Activated naive CD8-positive, alpha-beta T cell treated with anti-CD3 and anti-CD28 coated beads, Interleukin-2, amount 10 ng/mL, durations not matched to agents 7 days and 5 days (primary cell): ENCODE data around the gene LGR6. TPM values are rescaled to one million over a fixed set of nuclear protein-coding genes. Genes with fewer than 3 reads are reported as not detected.
A peak's percentile ranks its signal among the peaks of the same experiment; 100 is the strongest.
"Not testable (repeated sequence)": the region's sequence is repeated elsewhere in the genome, so short reads cannot be mapped to it uniquely, and the experiment has no call there.

Experiments used
- ATAC-seq: fragments of 150-1000 bp; cut with Tn5 transposase; one replicate; pipeline ENCODE4 v1.10.0; 2021; ENCODE audit warnings: low read depth, moderate library complexity
- POLR2A ChIA-PET: fragments of 350-600 bp; sonication (Branson Sonifier 250); formaldehyde crosslinking; loops from one replicate; lab custom pipeline; 2021; ENCODE audit warnings: antibody characterized with exemption; lab: Charles Lee
- DNase-seq: peaks from one replicate; pipeline ENCODE4 v3.0.0; 2021
- H3K27ac Mint-ChIP-seq: one replicate; pipeline ENCODE4 v1.8.0; 2022; ENCODE audit warnings: mild to moderate bottlenecking, mixed read lengths
- H3K27me3 Mint-ChIP-seq: one replicate; pipeline ENCODE4 v1.8.0; 2022; ENCODE audit warnings: mild to moderate bottlenecking, moderate library complexity, mixed read lengths
- H3K36me3 Mint-ChIP-seq: one replicate; pipeline ENCODE4 v1.8.0; 2021; ENCODE audit warnings: mild to moderate bottlenecking, mixed read lengths
- H3K4me1 Mint-ChIP-seq: one replicate; pipeline ENCODE4 v1.8.0; 2021; ENCODE audit warnings: mixed read lengths
- H3K4me3 Mint-ChIP-seq: one replicate; pipeline ENCODE4 v1.8.0; 2022; ENCODE audit warnings: mild to moderate bottlenecking, moderate library complexity, mixed read lengths
- H3K9me3 Mint-ChIP-seq: one replicate; pipeline ENCODE4 v1.8.0; 2021; ENCODE audit warnings: mixed read lengths
- total RNA-seq, 2 experiments: library from RNA; stranded (reverse); gene quantifications; one replicate each; pipeline ENCODE4 v1.2.3, GENCODE V29; 2021

LGR6 gene
- total RNA-seq, 2 experiments from 2014 or later: 2.7 to 5.2 TPM

DNA sequence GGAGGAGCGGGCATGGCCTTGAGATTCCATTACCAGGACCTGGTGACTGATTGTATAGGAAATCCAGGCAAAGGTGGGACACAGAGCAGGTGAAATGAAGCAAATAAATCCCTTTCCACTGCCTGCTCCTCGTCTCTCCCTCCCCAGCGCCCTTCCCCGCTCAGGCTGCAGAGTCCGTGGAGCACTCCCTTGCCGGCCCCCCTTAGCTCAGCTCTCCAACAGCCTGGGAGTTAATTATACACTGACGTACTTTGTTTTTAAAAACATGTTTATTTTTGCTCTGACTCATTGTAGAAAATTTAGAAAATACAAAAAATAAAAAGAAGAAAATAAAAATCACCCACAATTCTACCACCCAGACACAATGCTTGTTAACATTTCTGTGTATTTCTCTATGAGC lies 61.7 kb downstream of the LGR6 start:
- Mint-ChIP-seq H3K9me3 (no peaks in the 10 kb centered on the region), H3K36me3 (no peaks in the 10 kb centered on the region), H3K27ac (no peak overlapping the region), H3K27me3 (peaks cover 49% of the 10 kb centered on the region), H3K4me3 (no peak overlapping the region), H3K4me1 (no peaks in the 10 kb centered on the region)
- POLR2A ChIA-PET: no interaction called here
- DNase-seq (no peak), ATAC-seq (no peak)

GRCh38 chr1:202259705-202260104 lies 66.1 kb downstream of the LGR6 start:
- Mint-ChIP-seq H3K27me3 (peaks cover 65% of the 10 kb centered on the region), H3K27ac (no peak overlapping the region), H3K4me1 (no peaks in the 10 kb centered on the region), H3K4me3 (no peak overlapping the region), H3K9me3 (no peaks in the 10 kb centered on the region), H3K36me3 (no peaks in the 10 kb centered on the region)
- ATAC-seq: no peak
- POLR2A ChIA-PET: no interaction called here
- DNase-seq: no peak

DNA sequence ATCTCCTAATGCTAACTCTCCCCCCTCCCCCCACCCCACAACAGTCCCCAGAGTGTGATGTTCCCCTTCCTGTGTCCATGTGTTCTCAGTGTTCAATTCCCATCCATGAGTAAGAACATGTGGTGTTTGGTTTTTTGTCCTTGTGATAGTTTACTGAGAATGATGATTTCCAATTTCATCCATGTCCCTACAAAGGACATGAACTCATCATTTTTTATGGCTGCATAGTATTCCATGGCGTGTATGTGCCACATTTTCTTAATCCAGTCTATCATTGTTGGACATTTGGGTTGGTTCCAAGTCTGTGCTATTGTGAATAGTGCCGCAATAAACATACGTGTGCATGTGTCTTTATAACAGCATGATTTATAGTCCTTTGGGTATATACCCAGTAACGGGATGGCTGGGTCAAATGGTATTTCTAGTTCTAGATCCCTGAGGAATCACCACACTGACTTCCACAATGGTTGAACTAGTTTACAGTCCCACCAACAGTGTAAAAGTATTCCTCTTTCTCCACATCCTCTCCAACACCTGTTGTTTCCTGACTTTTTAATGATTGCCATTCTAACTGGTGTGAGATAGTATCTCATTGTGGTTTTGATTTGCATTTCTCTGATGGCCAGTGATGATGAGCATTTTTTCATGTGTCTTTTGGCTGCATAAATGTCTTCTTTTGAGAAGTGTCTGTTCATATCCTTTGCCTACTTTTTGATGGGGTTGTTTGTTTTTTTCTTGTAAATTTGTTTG lies 67.8 kb downstream of the LGR6 start:
- H3K36me3 Mint-ChIP-seq, H3K9me3 Mint-ChIP-seq, H3K4me3 Mint-ChIP-seq, DNase-seq, H3K4me1 Mint-ChIP-seq, ATAC-seq, H3K27ac Mint-ChIP-seq, POLR2A ChIA-PET: not testable (repeated sequence)
- peaks cover 73% of the 10 kb centered on the region for H3K27me3 Mint-ChIP-seq

GRCh38 chr1:202263628-202264027 lies 70.0 kb downstream of the LGR6 start:
- Mint-ChIP-seq H3K36me3 (no peaks in the 10 kb centered on the region), H3K9me3 (no peaks in the 10 kb centered on the region), H3K4me1 (no peaks in the 10 kb centered on the region), H3K27ac (no peak overlapping the region), H3K4me3 (no peak overlapping the region), H3K27me3 (peaks cover 60% of the 10 kb centered on the region)
- DNase-seq (no peak), ATAC-seq (no peak)
- POLR2A ChIA-PET: no interaction called here

DNA sequence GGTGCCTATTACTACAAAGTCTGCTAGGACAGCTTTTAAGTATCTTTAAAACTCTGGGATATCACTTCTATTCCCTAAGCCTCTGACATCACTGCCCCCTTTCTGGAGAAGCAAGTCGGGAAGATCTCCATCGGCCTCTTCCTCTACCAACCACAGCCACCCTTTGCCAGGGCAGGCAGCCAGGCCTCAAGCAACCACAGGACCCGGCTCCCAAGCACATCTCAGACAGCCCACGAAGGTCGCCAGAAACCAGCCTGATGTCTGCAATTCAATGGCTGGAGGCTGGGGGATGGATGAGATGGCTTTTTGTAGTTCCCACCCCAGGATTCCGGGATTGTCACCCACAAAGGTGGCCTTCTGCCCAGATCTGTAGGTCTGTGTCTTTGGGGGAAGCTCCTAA lies 70.7 kb downstream of the LGR6 start:
- Mint-ChIP-seq H3K4me1 (no peaks in the 10 kb centered on the region), H3K27ac (no peak overlapping the region), H3K27me3 (peaks cover 57% of the 10 kb centered on the region), H3K9me3 (no peaks in the 10 kb centered on the region), H3K36me3 (no peaks in the 10 kb centered on the region), H3K4me3 (no peak overlapping the region)
- POLR2A ChIA-PET: no interaction called here
- DNase-seq (no peak), ATAC-seq (no peak)

DNA sequence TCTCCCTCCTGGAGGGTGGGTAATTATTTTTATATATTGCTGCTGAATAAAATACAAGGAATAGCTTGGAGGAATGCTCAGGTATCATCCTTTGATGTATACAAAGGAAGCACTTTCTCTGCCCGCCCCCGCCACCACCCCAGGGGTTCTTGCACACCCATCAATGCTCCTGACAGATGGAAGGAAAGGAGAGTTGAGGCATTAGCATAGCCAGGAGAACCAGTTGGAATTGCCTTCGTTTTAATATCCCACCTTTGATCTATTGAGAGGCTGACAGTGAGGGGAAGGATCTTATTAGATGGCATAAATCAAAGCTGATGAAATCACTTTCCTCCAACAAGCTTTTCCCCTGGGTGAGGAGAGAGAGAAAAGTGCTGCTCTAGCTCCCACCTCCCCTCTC lies 71.1 kb downstream of the LGR6 start:
- Mint-ChIP-seq H3K27ac (no peak overlapping the region), H3K9me3 (no peaks in the 10 kb centered on the region), H3K36me3 (no peaks in the 10 kb centered on the region), H3K27me3 (peaks cover 53% of the 10 kb centered on the region), H3K4me1 (no peaks in the 10 kb centered on the region), H3K4me3 (no peak overlapping the region)
- DNase-seq (no peak), ATAC-seq (no peak)
- POLR2A ChIA-PET: no interaction called here

- DNase-seq (no peak), ATAC-seq (no peak)
- Mint-ChIP-seq H3K4me1 (no peaks in the 10 kb centered on the region), H3K9me3 (no peaks in the 10 kb centered on the region), H3K27me3 (peaks cover 47% of the 10 kb centered on the region), H3K4me3 (no peak overlapping the region), H3K36me3 (no peaks in the 10 kb centered on the region), H3K27ac (no peak overlapping the region)
- POLR2A ChIA-PET: no interaction called here
Measured at GRCh38 chr1:202266061-202266765, 72.6 kb downstream of the LGR6 start.

DNA sequence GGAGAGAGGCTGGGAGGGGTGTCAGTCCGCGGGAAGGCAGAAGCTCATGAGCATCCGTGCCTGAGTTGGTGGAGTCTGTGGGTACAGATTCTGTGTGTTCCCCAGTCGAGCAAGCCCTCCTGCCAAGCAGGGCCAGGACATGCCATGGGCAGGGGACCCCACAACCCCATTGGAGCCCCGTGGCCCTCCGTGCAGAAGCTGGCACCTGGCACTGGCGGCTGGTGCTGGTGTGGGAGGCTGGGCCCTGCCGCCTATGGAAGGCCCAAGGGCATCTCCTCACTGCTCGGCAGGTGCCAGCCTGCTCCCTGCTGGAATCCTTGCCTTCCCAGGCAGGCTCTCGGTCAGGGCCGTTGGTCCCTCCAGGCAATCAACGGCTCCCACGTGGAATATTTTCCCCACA lies 74.4 kb downstream of the LGR6 start:
- Mint-ChIP-seq H3K27me3 (peaks cover 41% of the 10 kb centered on the region), H3K36me3 (no peaks in the 10 kb centered on the region), H3K4me1 (peaks cover 1% of the 10 kb centered on the region), H3K27ac (no peak overlapping the region), H3K9me3 (no peaks in the 10 kb centered on the region), H3K4me3 (no peak overlapping the region)
- POLR2A ChIA-PET: no interaction called here
- ATAC-seq: no peak
- no peak for DNase-seq

DNA sequence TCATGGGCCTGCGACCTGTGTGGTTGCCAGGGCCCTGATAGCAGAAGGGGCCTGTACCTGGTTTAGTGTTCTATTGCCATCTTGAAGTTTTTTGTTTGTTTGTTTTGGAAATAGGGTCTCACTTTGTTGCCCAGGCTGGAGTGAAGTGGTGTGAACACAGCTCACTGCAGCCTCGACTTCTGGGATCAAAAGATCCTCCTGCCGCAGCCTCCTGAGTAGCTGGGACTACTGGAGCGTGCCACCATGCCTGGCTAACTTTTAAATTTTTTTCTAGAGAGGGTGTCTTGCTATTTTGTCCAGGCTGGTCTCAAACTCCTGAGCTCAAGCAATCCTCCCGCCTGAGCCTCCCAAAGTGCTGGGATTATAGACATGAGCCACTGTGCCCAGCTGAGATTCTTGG lies 75.2 kb downstream of the LGR6 start:
- peaks cover 38% of the 10 kb centered on the region for H3K27me3 Mint-ChIP-seq
- POLR2A ChIA-PET: no interaction called here
- H3K4me1 Mint-ChIP-seq: peaks cover 3% of the 10 kb centered on the region
- ATAC-seq (no peak), DNase-seq (no peak)
- no peaks in the 10 kb centered on the region for H3K9me3 Mint-ChIP-seq
- no peak overlapping the region for H3K27ac Mint-ChIP-seq
- H3K4me3 Mint-ChIP-seq: no peak overlapping the region
- no peaks in the 10 kb centered on the region for H3K36me3 Mint-ChIP-seq

DNA sequence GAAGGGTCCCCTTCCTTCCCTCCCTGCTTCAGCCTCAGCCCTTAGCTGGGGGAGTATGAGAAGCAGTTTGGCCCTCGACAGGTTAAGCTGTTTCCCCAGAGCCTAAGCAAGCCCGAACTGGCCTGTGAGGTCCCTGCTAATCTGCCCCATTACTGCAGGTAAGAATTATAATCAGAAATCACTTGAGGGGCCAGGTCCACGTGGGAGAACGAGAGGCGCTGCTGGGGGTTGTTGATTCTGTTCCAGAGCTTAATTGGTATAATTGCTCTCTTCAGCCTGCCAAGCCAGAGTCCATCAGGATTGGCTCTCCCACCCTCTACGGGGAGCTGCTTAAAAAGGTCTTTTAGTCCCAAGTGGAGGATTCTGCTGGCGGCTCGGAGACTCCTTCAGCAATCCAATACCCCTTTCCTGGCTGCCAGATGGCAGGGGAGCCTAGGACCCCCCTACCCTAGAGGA lies 77.3 kb downstream of the LGR6 start:
- H3K27me3 Mint-ChIP-seq: peaks cover 18% of the 10 kb centered on the region
- DNase-seq (no peak), ATAC-seq (no peak)
- no peak overlapping the region for H3K27ac Mint-ChIP-seq
- H3K4me1 Mint-ChIP-seq: peaks cover 4% of the 10 kb centered on the region
- H3K36me3 Mint-ChIP-seq: no peaks in the 10 kb centered on the region
- H3K9me3 Mint-ChIP-seq: no peaks in the 10 kb centered on the region
- H3K4me3 Mint-ChIP-seq: no peak overlapping the region
- POLR2A ChIA-PET: no interaction called here

GRCh38 chr1:202272103-202272845 lies 78.7 kb downstream of the LGR6 start:
- Mint-ChIP-seq H3K4me3 (no peak overlapping the region), H3K4me1 (peaks cover 4% of the 10 kb centered on the region), H3K27ac (no peak overlapping the region), H3K36me3 (no peaks in the 10 kb centered on the region), H3K27me3 (peaks cover 12% of the 10 kb centered on the region), H3K9me3 (no peaks in the 10 kb centered on the region)
- DNase-seq: no peak
- no peak for ATAC-seq
- POLR2A ChIA-PET: interaction anchor here (0.7 kb wide), 1 partner anchor 46 kb away, joined by 3 read pairs; no protein-coding TSS in a partner anchor

- Mint-ChIP-seq H3K27me3 (peaks cover 24% of the 10 kb centered on the region), H3K27ac (no peak overlapping the region), H3K9me3 (no peaks in the 10 kb centered on the region), H3K4me1 (peaks cover 4% of the 10 kb centered on the region), H3K36me3 (no peaks in the 10 kb centered on the region), H3K4me3 (no peak overlapping the region)
- peak; percentile 68 for ATAC-seq
- POLR2A ChIA-PET: no interaction called here
- DNase-seq: peak; percentile 49
Measured at GRCh38 chr1:202274611-202275010, 81.0 kb downstream of the LGR6 start.

- no peak for DNase-seq
- H3K36me3 Mint-ChIP-seq: no peaks in the 10 kb centered on the region
- no peaks in the 10 kb centered on the region for H3K9me3 Mint-ChIP-seq
- no peak overlapping the region for H3K4me3 Mint-ChIP-seq
- POLR2A ChIA-PET: no interaction called here
- H3K27me3 Mint-ChIP-seq: peaks cover 26% of the 10 kb centered on the region
- no peak overlapping the region for H3K27ac Mint-ChIP-seq
- H3K4me1 Mint-ChIP-seq: peaks cover 4% of the 10 kb centered on the region
- ATAC-seq: no peak
Measured at GRCh38 chr1:202275061-202275770, 81.6 kb downstream of the LGR6 start.
